ENCODE measurements around the gene VRK3.
"Not testable (repeated sequence)": the region's sequence is repeated elsewhere in the genome, so short reads cannot be mapped to it uniquely, and the experiment has no call there.

The VRK3 gene

GRCh38 chr19:49954933-49955332, 70.2 kb downstream of the VRK3 start:
- no peak for DNase-seq (ENCODE audit: low read depth)

DNA sequence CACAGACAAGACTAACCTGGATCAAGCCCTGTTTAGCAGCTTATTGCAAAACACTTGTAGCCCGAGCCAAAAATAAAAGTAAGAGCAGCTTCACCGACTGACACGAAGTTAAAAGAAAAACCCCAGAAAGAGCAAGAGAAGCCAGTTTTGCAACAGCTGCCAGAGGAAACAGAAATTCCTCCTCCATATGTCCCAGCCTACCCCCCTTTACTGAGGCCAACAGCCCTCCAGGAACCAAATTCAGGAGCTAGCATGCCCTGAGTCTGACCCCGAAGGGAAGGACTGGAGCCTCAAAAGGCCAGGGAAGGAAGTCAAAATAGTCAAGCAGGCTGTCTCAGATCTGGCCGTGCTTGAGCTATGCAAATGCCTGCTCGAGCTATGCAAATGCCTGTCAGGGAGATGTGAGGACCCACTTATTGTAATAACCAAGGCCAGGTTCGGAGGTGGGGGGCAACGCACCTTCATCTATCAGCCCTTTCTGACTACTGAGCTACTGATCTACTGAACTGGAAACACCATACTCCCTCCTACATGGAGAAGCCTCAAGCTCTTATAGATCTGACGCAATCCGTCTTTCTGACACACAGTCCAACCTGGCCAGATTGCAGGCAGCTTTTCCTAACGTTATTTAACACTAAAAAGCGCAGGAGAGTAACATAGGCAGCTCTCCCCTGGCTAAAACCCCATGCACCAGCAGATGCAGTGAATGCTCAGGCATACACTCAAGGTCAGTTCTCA, 70.9 kb downstream of the VRK3 start:
- no peak for DNase-seq (ENCODE audit: low read depth)

DNA sequence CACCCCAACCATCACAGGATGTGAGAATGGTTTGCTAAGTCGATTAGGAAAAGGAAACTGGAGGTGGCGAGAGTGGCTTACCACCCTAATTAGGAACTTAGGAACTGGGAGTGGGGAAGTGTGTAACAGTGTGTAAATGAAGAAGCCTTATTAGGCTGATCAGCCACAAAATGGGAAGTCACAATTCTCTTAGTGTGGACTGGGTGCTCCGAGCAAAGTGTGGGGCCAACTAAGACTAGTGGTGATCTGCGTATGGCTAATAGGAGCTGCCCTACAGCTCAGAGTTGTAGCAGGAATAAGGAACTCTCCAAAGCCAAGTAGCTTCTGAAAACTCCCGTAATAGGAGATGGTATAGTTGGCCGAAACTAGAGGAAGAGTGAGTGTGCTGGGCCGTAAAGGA, 71.8 kb downstream of the VRK3 start:
- DNase-seq (ENCODE audit: low read depth): no peak

- DNase-seq (ENCODE audit: low read depth): no peak
These were observed 72.3 kb downstream of the VRK3 start for GRCh38 chr19:49952906-49953305.

DNA sequence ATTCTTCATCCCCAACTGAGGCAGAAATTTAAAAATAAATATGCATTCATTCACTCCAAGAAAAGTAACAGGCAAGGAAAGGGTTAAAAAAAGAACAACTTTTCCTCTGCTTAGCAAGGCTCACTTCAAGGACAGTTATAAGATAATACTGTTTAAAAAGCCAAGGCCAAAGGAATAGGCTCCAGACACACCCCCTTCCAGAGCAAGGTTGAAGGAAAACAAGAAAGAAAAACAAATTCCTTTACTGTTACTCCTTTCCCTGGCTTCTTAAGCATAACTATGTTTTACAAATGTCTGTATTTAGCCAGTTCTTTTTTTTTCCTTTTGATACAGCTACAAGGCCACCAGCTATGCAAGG, 72.7 kb downstream of the VRK3 start:
- no peak for DNase-seq (ENCODE audit: low read depth)

DNA sequence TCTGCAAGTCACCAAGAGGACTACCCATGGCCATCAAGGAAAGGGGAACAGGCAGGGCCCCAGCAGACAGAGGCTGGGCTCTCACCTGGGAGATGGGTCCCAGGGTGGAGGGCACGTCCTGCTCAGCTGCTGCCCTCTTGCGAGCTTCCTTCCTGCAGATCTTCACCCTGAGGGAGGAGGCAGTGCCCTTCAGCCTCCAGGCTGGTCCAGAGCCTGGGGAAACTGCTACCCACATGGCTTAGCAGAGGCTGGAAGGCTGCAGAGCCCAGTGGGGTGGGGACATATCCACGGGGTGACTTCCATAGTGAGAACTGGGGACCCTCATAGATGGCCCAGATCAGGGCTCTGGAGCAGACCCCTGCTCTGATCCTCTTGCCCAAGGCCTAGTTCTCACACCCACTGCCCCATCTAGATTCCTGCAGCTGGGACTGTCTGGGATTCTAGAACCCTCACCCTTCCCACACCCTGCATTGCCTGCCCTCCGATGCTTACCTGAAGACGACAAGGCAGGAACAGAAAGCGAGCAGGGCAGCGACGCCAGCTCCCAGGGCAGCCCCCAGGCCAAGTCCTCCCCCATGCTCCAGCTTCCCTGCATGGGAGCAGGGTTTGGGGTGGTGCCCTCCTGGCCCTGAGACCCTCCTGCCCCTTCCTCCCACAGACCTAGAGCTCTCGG, 73.2 kb downstream of the VRK3 start:
- no peak for DNase-seq (ENCODE audit: low read depth)

- no peak for DNase-seq (ENCODE audit: low read depth)
These were observed 74.1 kb downstream of the VRK3 start for GRCh38 chr19:49950956-49951526.

- DNase-seq (ENCODE audit: low read depth): no peak
These were observed 74.6 kb downstream of the VRK3 start for GRCh38 chr19:49950590-49950948.

DNA sequence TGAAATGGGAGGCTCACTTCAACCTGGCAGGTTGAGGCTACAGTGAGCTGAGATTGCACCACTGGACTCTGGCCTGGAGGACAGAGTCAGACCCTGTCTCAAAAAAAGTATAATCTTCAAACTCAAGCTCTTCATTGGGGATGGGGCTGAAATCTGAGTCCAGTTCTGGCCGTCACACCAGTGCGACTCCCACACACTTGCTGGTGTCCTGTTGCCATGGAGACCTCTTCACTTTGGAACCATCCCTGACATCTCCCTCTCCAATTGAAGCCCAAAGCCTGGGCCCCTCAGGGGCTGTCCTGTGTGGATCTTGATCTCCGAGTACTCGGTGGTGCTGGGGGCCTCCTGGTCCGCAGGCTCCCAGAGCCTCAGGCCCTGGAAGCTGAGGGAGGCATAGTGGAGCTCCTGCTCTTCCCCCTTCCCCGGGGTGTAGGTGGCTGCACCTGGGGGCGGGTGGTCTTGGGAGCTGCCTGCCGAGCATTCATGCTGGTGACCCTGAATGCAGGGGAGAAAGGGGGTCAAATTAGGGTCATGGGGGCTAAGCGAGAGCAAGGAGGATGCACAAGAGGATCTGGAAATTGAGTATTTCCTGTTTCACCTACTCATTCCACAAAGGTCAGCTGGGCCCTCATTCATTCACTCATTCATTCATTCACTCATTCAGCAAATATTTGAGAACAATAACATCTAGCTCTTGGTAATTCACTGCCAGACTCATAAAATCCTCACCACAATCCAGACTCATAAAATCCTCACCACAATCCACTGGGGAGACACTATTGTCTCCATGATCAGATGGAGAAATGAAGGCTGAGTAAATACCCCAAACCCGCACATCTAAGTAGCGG, 75.2 kb downstream of the VRK3 start:
- DNase-seq (ENCODE audit: low read depth): no peak

GRCh38 chr19:49946415-49946814, 78.8 kb downstream of the VRK3 start:
- DNase-seq (ENCODE audit: low read depth): no peak

DNA sequence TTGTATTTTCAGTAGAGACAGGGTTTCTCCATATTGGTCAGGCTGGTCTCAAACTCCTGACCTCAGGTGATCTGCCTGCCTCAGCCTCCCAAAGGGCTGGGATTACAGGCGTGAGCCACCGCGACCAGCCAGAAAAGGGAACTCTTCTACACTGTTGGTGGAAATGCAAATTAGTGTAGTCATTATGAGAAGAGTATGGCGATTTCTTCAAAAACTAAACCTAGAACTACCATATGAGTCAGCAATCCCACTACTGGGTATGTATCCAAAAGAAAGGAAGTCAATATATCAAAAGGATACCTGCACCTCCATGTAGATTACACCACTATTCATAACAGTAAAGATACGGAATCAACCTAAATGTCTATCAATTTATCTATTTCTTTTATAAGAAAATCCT, 80.6 kb downstream of the VRK3 start:
- not testable (repeated sequence) for DNase-seq (ENCODE audit: low read depth)

DNA sequence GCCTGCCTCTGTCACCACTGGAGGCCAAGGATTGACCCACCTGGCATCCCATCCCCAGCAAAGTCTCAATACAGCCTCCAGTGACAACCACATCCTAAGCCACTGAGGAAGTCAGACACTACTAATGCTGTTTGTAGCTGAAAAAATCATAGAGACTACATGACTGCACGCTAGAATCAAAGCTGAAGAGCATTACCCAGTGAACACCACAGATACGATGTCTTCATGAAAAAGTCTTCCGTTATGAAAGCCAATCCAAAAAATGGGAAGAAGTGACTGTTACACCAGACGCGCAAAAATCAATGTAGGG, 84.7 kb downstream of the VRK3 start:
- no peak for DNase-seq (ENCODE audit: low read depth)

GRCh38 chr19:49939721-49940481, 85.3 kb downstream of the VRK3 start:
- no peak for DNase-seq (ENCODE audit: low read depth)

- no peak for DNase-seq (ENCODE audit: low read depth)
These were observed 86.5 kb downstream of the VRK3 start for GRCh38 chr19:49938662-49939061.

DNA sequence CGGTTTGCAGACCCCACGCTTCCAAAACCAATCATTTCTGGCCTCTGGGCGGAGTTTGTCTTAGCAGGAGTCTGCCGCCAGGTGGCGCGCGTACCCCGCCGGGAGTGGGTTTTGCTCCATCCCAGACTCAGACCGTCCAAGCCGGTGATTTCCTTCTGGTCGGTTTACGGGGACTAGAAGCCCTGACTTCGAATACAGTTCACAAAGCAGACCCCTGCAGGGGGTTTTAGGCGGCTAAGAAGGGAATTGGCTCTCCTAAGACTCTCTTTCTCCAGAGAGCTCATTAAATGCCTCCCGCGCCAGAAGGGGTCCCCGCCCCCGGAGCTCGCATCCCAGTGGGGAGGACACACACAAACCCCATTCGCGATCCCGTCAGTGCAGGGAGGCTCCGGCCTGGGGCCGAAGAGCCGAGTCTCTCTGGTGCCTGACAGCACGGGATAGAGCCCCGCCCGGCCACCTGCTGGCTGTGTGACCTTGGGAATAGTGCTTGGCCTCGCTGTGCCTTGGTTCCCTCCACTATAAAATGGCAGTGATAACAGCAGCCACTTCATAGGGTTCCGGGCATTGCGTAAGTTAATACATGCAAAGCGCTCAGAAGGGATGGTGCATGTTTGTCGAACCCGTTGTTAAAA, 87.3 kb downstream of the VRK3 start:
- peak; percentile 62 for DNase-seq (ENCODE audit: low read depth)

GRCh38 chr19:49936549-49936948, 88.6 kb downstream of the VRK3 start:
- no peak for DNase-seq (ENCODE audit: low read depth)

- no peak for DNase-seq (ENCODE audit: low read depth)
These were observed 91.5 kb downstream of the VRK3 start for GRCh38 chr19:49933643-49934042.

- DNase-seq (ENCODE audit: low read depth): peak; percentile 40
These were observed 92.4 kb downstream of the VRK3 start for GRCh38 chr19:49932731-49933131.

- DNase-seq (ENCODE audit: low read depth): no peak
These were observed 93.1 kb downstream of the VRK3 start for GRCh38 chr19:49932041-49932451.

DNA sequence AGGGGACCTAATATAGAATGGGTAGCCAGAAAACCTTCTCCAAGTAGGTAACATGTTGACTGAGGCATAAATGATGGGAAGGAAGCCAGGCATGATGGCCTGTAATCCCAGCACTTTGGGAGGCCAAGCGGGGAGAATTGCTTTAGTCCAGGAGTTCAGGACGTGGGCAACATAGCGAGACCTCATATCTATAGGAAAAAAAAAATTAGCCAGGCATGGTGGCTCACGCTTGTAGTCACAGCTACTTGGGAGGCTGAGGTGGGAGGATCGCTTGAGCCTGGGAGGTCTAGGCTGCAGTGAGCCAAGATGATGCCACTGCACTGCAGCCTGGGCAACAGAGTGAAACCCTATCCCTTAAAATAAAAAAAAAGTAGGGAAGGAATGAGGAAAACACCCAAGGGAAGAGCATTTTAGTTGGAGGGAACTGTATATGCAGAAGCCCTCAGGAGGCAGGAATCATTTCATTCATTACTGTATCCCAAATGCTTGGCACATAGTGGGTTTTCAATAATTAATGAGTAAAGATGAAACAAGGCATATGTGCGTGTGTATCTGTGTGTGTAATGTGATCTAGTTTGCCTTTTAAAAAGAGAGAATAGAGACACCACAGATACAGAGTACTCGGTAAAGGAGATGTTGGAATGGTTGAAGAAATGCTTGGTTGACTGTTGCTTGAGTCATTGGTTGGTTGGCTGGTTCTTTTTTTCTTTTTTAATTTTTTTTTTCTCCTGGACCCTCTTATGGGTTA, 93.7 kb downstream of the VRK3 start:
- no peak for DNase-seq (ENCODE audit: low read depth)

DNA sequence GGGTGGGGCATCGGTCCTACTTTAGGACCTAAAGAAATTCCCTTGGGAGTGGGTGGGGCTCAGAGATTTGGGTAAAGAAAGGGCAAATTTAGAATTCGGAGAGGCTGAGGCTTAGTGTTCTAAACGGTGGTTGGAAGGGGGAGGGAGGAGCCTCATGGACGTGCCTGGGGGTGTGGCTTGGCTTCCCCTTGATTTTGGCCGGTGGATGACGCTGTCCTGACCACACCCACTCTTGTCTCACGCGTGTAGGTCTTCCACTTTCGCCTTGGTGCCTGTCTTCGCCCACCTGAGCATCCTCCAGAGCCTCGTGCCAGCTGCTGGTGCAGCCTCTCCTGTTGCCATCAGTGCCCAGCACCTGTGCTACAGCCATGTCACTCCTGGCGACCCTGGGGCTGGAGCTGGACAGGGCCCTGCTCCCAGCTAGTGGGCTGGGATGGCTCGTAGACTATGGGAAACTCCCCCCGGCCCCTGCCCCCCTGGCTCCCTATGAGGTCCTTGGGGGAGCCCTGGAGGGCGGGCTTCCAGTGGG, 94.6 kb downstream of the VRK3 start:
- DNase-seq (ENCODE audit: low read depth): no peak
